PC-3 (cell line): ENCODE results near the gene SEMA3B. TPM values are rescaled to one million over a fixed set of nuclear protein-coding genes. Genes with fewer than 3 reads are reported as not detected.

Source experiments
- ATAC-seq: fragments of 200-7000 bp; cut with Tn5 transposase; 2 replicates; pipeline ENCODE4 v1.9.1; 2020; ENCODE audit warnings: mild to moderate bottlenecking, moderate library complexity
- BruUV-seq: library from RNA; stranded (reverse); fragments of 400-500 nt; replicated peaks from 2 replicates; lab custom pipeline; 2021; lab: Mats Ljungman, UMichigan
- CTCF ChIA-PET: fragments of 300-600 bp; sonication (Branson Sonifier 250); formaldehyde crosslinking; loops from one replicate; lab custom pipeline; 2022; ENCODE audit warnings: antibody characterized with exemption; lab: Charles Lee
- POLR2A ChIA-PET: fragments of 300-600 bp; sonication (Branson Sonifier 250); formaldehyde crosslinking; loops from one replicate; lab custom pipeline; 2022; ENCODE audit warnings: antibody characterized with exemption; ENCODE audit not compliant: unreplicated experiment; lab: Charles Lee
- DNase-seq: peaks from one replicate; pipeline ENCODE4 v3.0.0-alpha.2; 2015
- H2AFZ ChIP-seq: fragments of 300-600 bp; sonication (generic); 2 replicates; pipeline ENCODE4 v1.6.0; 2016; ENCODE audit warnings: antibody characterized with exemption, low read length
- H3F3A ChIP-seq: fragments of 300-600 bp; sonication (generic); one replicate; pipeline ENCODE4 v1.6.0; 2017; ENCODE audit warnings: antibody characterized with exemption, low read length, control low read depth, mild to moderate bottlenecking; ENCODE audit not compliant: unreplicated experiment
- H3K27ac ChIP-seq: fragments of 300-600 bp; sonication (generic); 2 replicates; pipeline ENCODE4 v1.5.1; 2016; ENCODE audit warnings: mild to moderate bottlenecking, low read length
- H3K27me3 ChIP-seq: fragments of 300-600 bp; sonication (generic); 2 replicates; pipeline ENCODE4 v1.6.1; 2016; ENCODE audit warnings: low read length, mixed read lengths
- H3K36me3 ChIP-seq: fragments of 300-600 bp; sonication (generic); 2 replicates; pipeline ENCODE4 v1.6.1; 2016; ENCODE audit warnings: low read depth, mixed run types, low read length, mixed read lengths
- H3K4me1 ChIP-seq: fragments of 300-600 bp; sonication (generic); 2 replicates; pipeline ENCODE4 v1.5.1; 2016; ENCODE audit warnings: low read length; ENCODE audit not compliant: insufficient read depth
- H3K4me2 ChIP-seq: fragments of 300-600 bp; sonication (generic); 2 replicates; pipeline ENCODE4 v1.6.0; 2016; ENCODE audit warnings: low read length
- H3K4me3 ChIP-seq: fragments of 300-600 bp; sonication (generic); 2 replicates; pipeline ENCODE4 v1.5.1; 2016; ENCODE audit warnings: mild to moderate bottlenecking, low read length, mixed read lengths
- H3K79me2 ChIP-seq: fragments of 300-600 bp; sonication (generic); 2 replicates; pipeline ENCODE4 v1.6.1; 2017; ENCODE audit warnings: low read length, mixed read lengths
- H3K9ac ChIP-seq: fragments of 300-600 bp; sonication (generic); 2 replicates; pipeline ENCODE4 v1.6.0; 2016; ENCODE audit warnings: mild to moderate bottlenecking, low read length
- H3K9me2 ChIP-seq: fragments of 300-600 bp; sonication (generic); replicated peaks from 2 replicates; pipeline ENCODE4 v1.6.1; 2016; ENCODE audit warnings: mixed run types, low read length, mixed read lengths
- H3K9me3 ChIP-seq: fragments of 300-600 bp; sonication (generic); 2 replicates; pipeline ENCODE4 v1.6.1; 2016; ENCODE audit warnings: low read length, mixed read lengths
- H4K20me1 ChIP-seq: fragments of 300-600 bp; sonication (generic); 2 replicates; pipeline ENCODE4 v1.6.1; 2016; ENCODE audit warnings: low read length, mixed read lengths
- EZH2 ChIP-seq: fragments of 300-600 bp; sonication (generic); IDR thresholded peaks from one replicate; pipeline ENCODE4 v1.6.1; 2017; ENCODE audit warnings: antibody characterized with exemption, mild to moderate bottlenecking, low read length; ENCODE audit not compliant: unreplicated experiment
- EZH2phosphoT487 ChIP-seq: fragments of 300-600 bp; sonication (generic); IDR thresholded peaks from 2 replicates; pipeline ENCODE4 v1.6.1; 2018; ENCODE audit warnings: mild to moderate bottlenecking, antibody characterized with exemption, low read length, borderline replicate concordance
- intact Hi-C: fragments of 100-400 bp; cut with micrococcal nuclease; formaldehyde crosslinking; loops from 2 replicates; pipeline ENCODE4 v1.9.0; 2023
- total RNA-seq: library from RNA; depleted of rRNA; stranded (reverse); fragments of >200 nt; gene quantifications from 2 replicates; pipeline ENCODE4 v1.2.3, GENCODE V29; 2014
- TF ChIP-seq, protein P1 (sequence below): fragments of 300-600 bp; sonication (generic); conservative IDR thresholded peaks from 2 replicates; pipeline ENCODE4 v1.5.1; 2017; ENCODE audit warnings: antibody characterized with exemption, low read depth, mild to moderate bottlenecking, low read length

SEMA3B gene
- total RNA-seq, 1 experiment from 2014 or later: 40.1 TPM

DNA sequence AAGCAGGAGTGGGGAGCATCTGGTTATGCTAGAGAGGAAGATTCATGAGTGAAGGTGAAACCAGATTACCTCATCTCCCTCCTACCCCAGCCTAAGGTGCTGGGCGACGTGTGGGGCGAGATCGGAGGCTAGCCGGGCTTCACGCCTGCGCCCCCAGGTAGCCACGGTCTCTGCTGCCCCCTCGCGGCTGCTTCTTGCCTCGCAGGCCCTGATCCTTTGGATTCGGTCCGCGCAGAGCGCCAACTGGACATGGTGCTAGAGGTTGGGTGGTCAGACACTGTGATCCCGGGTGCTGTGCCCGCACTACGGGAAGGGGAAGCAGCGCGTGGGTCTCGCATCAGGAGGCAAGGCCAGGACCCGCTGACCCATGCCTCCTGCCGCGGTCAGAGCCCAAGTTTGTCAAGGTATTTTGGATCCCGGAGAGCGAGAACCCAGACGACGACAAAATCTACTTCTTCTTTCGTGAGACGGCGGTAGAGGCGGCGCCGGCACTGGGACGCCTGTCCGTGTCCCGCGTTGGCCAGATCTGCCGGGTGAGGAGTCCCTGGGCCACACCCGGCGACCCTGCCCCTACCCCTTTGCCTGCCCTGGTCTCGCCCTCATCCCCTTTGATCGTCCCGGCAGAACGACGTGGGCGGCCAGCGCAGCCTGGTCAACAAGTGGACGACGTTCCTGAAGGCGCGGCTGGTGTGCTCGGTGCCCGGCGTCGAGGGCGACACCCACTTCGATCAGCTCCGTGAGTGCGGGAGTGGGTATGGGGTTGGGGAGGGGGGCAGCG is 4.2 kb downstream of the SEMA3B start:
- TF ChIP-seq EZH2phosphoT487 (no peak), EZH2 (no peak)
- TF ChIP-seq, protein P1, sequence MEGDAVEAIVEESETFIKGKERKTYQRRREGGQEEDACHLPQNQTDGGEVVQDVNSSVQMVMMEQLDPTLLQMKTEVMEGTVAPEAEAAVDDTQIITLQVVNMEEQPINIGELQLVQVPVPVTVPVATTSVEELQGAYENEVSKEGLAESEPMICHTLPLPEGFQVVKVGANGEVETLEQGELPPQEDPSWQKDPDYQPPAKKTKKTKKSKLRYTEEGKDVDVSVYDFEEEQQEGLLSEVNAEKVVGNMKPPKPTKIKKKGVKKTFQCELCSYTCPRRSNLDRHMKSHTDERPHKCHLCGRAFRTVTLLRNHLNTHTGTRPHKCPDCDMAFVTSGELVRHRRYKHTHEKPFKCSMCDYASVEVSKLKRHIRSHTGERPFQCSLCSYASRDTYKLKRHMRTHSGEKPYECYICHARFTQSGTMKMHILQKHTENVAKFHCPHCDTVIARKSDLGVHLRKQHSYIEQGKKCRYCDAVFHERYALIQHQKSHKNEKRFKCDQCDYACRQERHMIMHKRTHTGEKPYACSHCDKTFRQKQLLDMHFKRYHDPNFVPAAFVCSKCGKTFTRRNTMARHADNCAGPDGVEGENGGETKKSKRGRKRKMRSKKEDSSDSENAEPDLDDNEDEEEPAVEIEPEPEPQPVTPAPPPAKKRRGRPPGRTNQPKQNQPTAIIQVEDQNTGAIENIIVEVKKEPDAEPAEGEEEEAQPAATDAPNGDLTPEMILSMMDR: peak; percentile 96
- no peaks in the 10 kb centered on the region for H3K27me3 ChIP-seq
- peak; percentile 92 for DNase-seq
- H2AFZ ChIP-seq: peak overlapping the region; percentile 61
- 0 out of 2 replicates have a peak, but pooled peaks cover 3% of the 10 kb centered on the region for H3K79me2 ChIP-seq
- H3K4me1 ChIP-seq: peaks cover 38% of the 10 kb centered on the region
- H3K4me3 ChIP-seq: peak overlapping the region; percentile 59
- peak overlapping the region; percentile 86 for H3K4me2 ChIP-seq
- ChIA-PET CTCF (no interaction called here), POLR2A (no interaction called here)
- ATAC-seq: peak; percentile 42
- H3K9ac ChIP-seq: no peak overlapping the region
- no TSS peak for BruUV-seq
- no peaks in the 10 kb centered on the region for H3K36me3 ChIP-seq
- H4K20me1 ChIP-seq: no peaks in the 10 kb centered on the region
- intact Hi-C loops: loop anchor here (1.0 kb wide), 3 partner anchors 13 to 81 kb away; no protein-coding TSS in a partner anchor
- H3F3A ChIP-seq: no peaks in the 10 kb centered on the region
- no peaks in the 10 kb centered on the region for H3K9me2 ChIP-seq
- no peaks in the 10 kb centered on the region for H3K9me3 ChIP-seq
- no peak overlapping the region for H3K27ac ChIP-seq

- no peak for DNase-seq
- no peak for ATAC-seq
- ChIA-PET CTCF (no interaction called here), POLR2A (no interaction called here)
- no peaks in the 10 kb centered on the region for H4K20me1 ChIP-seq
- H2AFZ ChIP-seq: no peak overlapping the region
- no peak overlapping the region for H3K4me3 ChIP-seq
- no peaks in the 10 kb centered on the region for H3F3A ChIP-seq
- no peaks in the 10 kb centered on the region for H3K9me2 ChIP-seq
- H3K79me2 ChIP-seq: 0 out of 2 replicates have a peak, but pooled peaks cover 3% of the 10 kb centered on the region
- no peak overlapping the region for H3K4me2 ChIP-seq
- H3K27ac ChIP-seq: no peak overlapping the region
- H3K4me1 ChIP-seq: peaks cover 33% of the 10 kb centered on the region
- H3K9me3 ChIP-seq: no peaks in the 10 kb centered on the region
- TF ChIP-seq EZH2 (no peak), EZH2phosphoT487 (no peak)
- TF ChIP-seq, protein P1: no peak
- no TSS peak for BruUV-seq
- no peak overlapping the region for H3K9ac ChIP-seq
- no peaks in the 10 kb centered on the region for H3K36me3 ChIP-seq
- intact Hi-C loops: loop anchor here (1.0 kb wide), 4 partner anchors 13 to 81 kb away; no protein-coding TSS in a partner anchor
- H3K27me3 ChIP-seq: no peaks in the 10 kb centered on the region
Observed at GRCh38 chr3:50273689-50274065, 4.7 kb downstream of the SEMA3B start.
